HG03460 (cell line): Measurements from ENCODE around the gene MISP.

Experiments used
- ATAC-seq: cut with Tn5 transposase; IDR thresholded peaks from one replicate; pipeline ENCODE4 v1.9.1; 2021; ENCODE audit not compliant: unreplicated experiment

Gene MISP

GRCh38 chr19:806815-807421 lies 56.0 kb downstream of the MISP start:
- no peak for ATAC-seq

- no peak for ATAC-seq
These were observed 56.9 kb downstream of the MISP start for GRCh38 chr19:807627-808422.

DNA sequence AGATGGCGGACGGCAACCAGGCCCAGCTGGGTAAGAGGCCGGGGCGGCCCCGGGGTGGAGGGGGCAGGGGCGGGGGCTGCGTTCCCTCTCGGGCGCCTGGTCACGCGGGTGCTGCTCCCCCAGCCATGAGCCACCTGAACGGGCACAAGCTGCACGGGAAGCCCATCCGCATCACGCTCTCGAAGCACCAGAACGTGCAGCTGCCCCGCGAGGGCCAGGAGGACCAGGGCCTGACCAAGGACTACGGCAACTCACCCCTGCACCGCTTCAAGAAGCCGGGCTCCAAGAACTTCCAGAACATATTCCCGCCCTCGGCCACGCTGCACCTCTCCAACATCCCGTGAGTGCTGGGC lies 57.5 kb downstream of the MISP start:
- no peak for ATAC-seq

- ATAC-seq: no peak
These were observed 59.4 kb downstream of the MISP start for GRCh38 chr19:810077-810855.

- no peak for ATAC-seq
These were observed 60.1 kb downstream of the MISP start for GRCh38 chr19:810883-811489.

GRCh38 chr19:811506-812048 lies 60.7 kb downstream of the MISP start:
- no peak for ATAC-seq

DNA sequence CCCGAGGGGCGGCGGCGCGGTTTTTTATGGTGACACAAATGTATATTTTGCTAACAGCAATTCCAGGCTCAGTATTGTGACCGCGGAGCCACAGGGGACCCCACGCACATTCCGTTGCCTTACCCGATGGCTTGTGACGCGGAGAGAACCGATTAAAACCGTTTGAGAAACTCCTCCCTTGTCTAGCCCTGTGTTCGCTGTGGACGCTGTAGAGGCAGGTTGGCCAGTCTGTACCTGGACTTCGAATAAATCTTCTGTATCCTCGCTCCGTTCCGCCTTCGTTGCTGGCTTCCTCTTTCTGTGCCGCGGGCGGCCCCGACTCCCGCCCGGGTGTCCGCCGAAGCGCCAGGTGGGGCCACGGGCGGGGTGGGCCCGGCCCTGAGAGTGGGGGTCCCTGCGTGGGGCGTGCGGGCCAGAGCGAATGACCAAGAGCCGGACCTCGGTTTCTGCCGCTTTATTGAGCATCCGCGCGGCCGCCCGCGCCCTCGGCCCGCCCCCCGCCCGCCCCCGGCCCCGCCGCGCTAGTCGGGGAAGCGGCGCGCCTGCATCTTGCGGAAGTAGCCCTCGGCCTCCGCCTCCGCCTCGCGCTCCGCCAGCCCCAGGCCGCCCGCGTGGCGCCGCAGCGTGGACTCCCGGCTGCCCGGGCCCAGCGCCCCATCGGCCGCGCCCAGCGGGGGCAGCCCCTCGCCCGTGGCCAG lies 61.3 kb downstream of the MISP start:
- ATAC-seq: no peak

GRCh38 chr19:812747-813218 lies 61.9 kb downstream of the MISP start:
- ATAC-seq: no peak

GRCh38 chr19:813219-814151 lies 62.6 kb downstream of the MISP start:
- no peak for ATAC-seq
